ENCODE results near the gene MOAP1.
"Not testable (repeated sequence)": the region's sequence is repeated elsewhere in the genome, so short reads cannot be mapped to it uniquely, and the experiment has no call there.

Gene MOAP1

DNA sequence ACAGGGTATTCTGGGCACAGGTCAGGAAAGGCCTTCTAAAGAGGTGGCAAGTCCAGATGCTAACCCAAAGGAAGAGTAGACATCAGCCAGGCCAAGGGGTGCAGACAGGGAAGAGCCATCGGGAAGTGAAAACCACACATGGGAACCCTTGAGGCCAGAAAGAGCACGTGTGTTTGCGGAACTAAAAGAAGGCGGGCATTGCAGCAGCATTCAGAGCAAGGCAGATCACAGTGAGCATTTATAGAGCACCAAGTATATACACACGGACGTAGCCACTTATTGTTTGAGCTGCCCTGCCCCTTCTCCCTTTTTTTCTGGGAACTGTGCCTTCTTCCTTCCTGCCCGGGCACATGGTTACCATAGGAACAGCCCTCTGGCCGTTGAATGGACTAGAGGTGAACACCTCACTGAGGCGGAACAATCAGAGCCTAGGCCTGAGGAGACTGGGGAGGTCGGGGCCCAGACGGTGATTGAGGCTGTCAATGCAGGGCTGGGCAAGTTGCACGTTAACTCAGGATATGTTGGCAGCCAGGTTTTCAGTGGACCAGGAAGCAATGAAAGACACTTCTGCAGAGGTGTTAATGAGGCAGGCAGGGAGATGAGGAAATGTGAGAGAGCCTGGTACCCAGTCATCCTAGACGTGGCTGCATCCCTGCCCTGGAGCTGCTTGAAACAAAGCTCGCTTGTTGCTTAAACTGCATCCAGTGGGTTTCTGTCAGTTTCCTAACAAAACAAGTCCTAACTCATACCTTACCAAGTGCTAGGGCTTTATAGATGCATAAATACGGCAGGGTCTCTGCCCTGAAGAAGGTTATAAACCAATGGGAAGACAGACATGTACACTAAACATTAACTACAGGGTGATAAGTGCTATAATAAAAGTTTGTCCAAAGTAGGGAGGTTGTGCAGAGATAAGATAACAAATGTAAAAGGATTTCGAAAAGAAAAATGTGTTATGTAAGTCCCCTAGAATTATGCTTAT is 34.2 kb downstream of the MOAP1 start:
- DNase-seq (no peak), ATAC-seq (replicated peaks) (no peak)
- Mint-ChIP-seq H3K27me3 (peaks cover 0 to 5% of the 10 kb centered on the region in 2 donors), H3K4me1 (ENCODE audit: low read depth in 2 of 2) (peaks cover 0 to 1% of the 10 kb centered on the region in 2 donors), H3K36me3 (ENCODE audit: insufficient read depth) (peaks cover 3% of the 10 kb centered on the region), H3K4me3 (no peak overlapping the region), H3K9me3 (no peaks in the 10 kb centered on the region), H3K27ac (no peak overlapping the region)

DNA sequence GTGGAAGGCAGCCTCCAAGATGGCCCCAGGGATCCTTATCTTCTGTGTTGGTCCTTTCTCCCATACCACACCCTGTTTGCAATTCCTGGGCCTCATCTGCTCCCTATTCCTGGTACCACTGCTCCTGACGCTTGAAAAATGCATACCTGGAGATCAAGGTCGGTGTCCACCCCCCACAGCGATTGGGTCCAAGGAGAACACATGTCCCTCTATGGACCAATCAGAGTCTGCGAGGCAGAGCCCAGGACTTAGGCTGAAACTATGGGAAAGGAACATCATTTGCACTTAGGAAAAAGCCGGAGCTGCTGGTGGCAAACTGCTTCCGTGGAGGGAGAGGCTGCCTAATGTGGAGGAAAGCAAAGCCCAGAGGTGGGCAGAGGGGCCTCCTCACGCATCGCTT is 35.7 kb downstream of the MOAP1 start:
- no peaks in the 10 kb centered on the region for H3K9me3 Mint-ChIP-seq
- peaks cover 0 to 1% of the 10 kb centered on the region in 2 donors for H3K4me1 Mint-ChIP-seq (ENCODE audit: low read depth in 2 of 2)
- no peak overlapping the region for H3K4me3 Mint-ChIP-seq
- H3K27ac Mint-ChIP-seq: no peak overlapping the region
- peaks cover 5% of the 10 kb centered on the region for H3K36me3 Mint-ChIP-seq (ENCODE audit: insufficient read depth)
- ATAC-seq (replicated peaks) (no peak), DNase-seq (no peak)
- H3K27me3 Mint-ChIP-seq: peaks cover 5 to 6% of the 10 kb centered on the region in 2 donors

- ATAC-seq (replicated peaks) (no peak), DNase-seq (no peak)
- Mint-ChIP-seq H3K4me1 (ENCODE audit: low read depth in 2 of 2) (peaks cover 0 to 1% of the 10 kb centered on the region in 2 donors), H3K27ac (no peak overlapping the region), H3K36me3 (ENCODE audit: insufficient read depth) (peaks cover 7% of the 10 kb centered on the region), H3K4me3 (no peak overlapping the region), H3K9me3 (no peaks in the 10 kb centered on the region), H3K27me3 (peaks cover 5 to 6% of the 10 kb centered on the region in 2 donors)
Measured at GRCh38 chr14:93146119-93146518, 38.6 kb downstream of the MOAP1 start.

DNA sequence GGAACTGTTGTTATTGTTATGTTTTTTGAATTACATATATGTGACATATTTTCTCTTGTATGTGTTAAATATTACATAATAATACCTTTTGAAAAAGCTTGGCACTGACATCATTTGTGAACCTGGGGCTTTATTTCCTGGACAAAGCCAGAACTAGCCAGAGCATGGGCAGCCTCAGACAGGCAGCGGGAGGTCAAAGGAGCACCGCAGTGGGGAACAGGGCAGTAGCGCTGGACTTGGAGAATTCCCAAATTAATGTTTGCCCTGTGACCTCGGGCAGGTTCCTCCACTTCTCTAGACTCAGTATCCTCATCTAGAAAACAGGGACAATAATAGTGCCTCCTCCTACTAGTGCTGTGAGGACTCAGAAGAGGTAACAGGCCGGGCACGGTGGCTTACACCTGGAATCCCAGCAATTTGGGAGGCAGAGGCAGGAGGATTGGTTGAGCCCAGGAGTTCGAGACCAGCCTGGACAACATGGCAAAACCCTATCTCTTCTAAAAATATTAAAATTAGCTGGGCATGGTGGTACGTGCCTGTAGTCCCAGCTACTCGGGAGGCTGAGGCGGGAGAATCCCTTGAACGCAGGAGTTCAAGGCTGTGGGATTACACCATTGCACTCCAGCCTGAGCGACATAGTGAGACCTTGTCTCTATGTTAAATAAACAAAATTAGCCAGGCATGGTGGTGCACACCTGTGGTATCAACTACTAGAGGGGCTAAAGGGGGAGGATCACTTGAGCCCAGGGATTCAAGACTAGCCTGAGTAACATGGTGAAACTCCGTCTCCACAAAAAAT is 41.6 kb downstream of the MOAP1 start:
- H3K27ac Mint-ChIP-seq: peak overlapping the region in 1 of 2 donors; percentile 28
- ATAC-seq (replicated peaks): no peak
- peaks cover 4% of the 10 kb centered on the region for H3K36me3 Mint-ChIP-seq (ENCODE audit: insufficient read depth)
- no peaks in the 10 kb centered on the region for H3K9me3 Mint-ChIP-seq
- H3K27me3 Mint-ChIP-seq: peaks cover 5 to 6% of the 10 kb centered on the region in 2 donors
- no peak for DNase-seq
- no peak overlapping the region for H3K4me3 Mint-ChIP-seq
- peaks cover 4% of the 10 kb centered on the region in 2 donors for H3K4me1 Mint-ChIP-seq (ENCODE audit: low read depth in 2 of 2)

- ATAC-seq (replicated peaks) (no peak), DNase-seq (no peak)
- Mint-ChIP-seq H3K4me3 (no peak overlapping the region), H3K4me1 (ENCODE audit: low read depth in 2 of 2) (peaks cover 4% of the 10 kb centered on the region in 2 donors), H3K36me3 (ENCODE audit: insufficient read depth) (peaks cover 3% of the 10 kb centered on the region), H3K27me3 (no peaks in the 10 kb centered on the region), H3K9me3 (no peaks in the 10 kb centered on the region), H3K27ac (peak overlapping the region in 1 of 2 donors; percentile 65)
Measured at GRCh38 chr14:93137864-93138263, 46.8 kb downstream of the MOAP1 start.

DNA sequence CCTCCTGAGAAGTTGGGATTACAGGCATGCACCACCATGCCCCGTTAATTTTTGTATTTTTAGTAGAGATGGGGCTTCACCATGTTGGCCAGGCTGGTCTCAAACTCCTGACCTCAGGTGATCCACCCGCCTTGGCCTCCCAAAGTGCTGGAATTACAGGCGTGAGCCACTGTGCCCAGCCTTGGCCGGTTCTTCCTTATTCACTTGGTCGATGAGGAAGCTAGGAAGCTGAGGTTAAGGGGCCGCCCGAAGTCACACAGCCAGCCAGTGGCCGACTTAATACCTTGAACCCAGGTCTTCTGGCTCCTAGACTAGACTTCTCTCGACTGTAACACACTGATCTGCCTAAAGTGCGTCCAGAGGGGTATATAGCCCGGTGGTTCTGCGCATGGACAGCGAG is 48.2 kb downstream of the MOAP1 start:
- H3K36me3 Mint-ChIP-seq (ENCODE audit: insufficient read depth): not testable (repeated sequence)

GRCh38 chr14:93136009-93136408 is 48.7 kb downstream of the MOAP1 start:
- ATAC-seq (replicated peaks) (no peak), DNase-seq (no peak)
- Mint-ChIP-seq H3K4me3 (no peak overlapping the region), H3K36me3 (ENCODE audit: insufficient read depth) (peaks cover 3% of the 10 kb centered on the region), H3K4me1 (ENCODE audit: low read depth in 2 of 2) (peaks cover 4% of the 10 kb centered on the region in 2 donors), H3K27me3 (no peaks in the 10 kb centered on the region), H3K27ac (no peak overlapping the region), H3K9me3 (no peaks in the 10 kb centered on the region)

More for the DNA sequence above, 48.2 kb downstream of the MOAP1 start:
- not testable (repeated sequence) for H3K4me3 Mint-ChIP-seq; H3K9me3 Mint-ChIP-seq; H3K27ac Mint-ChIP-seq; H3K4me1 Mint-ChIP-seq (ENCODE audit: low read depth in 2 of 2); DNase-seq; H3K27me3 Mint-ChIP-seq; ATAC-seq (replicated peaks)

GRCh38 chr14:93135399-93135798 is 49.3 kb downstream of the MOAP1 start:
- Mint-ChIP-seq H3K9me3 (no peaks in the 10 kb centered on the region), H3K27me3 (no peaks in the 10 kb centered on the region), H3K27ac (no peak overlapping the region), H3K4me1 (ENCODE audit: low read depth in 2 of 2) (peaks cover 4% of the 10 kb centered on the region in 2 donors), H3K36me3 (ENCODE audit: insufficient read depth) (peaks cover 3% of the 10 kb centered on the region), H3K4me3 (no peak overlapping the region)
- DNase-seq: no peak
- no peak for ATAC-seq (replicated peaks)

GRCh38 chr14:93133464-93133863 is 51.2 kb downstream of the MOAP1 start:
- Mint-ChIP-seq H3K9me3 (no peaks in the 10 kb centered on the region), H3K36me3 (ENCODE audit: insufficient read depth) (peaks cover 3% of the 10 kb centered on the region), H3K27ac (no peak overlapping the region), H3K4me1 (ENCODE audit: low read depth in 2 of 2) (no peaks in the 10 kb centered on the region), H3K4me3 (no peak overlapping the region), H3K27me3 (peaks cover 0 to 9% of the 10 kb centered on the region in 2 donors)
- no peak for ATAC-seq (replicated peaks)
- DNase-seq: no peak

DNA sequence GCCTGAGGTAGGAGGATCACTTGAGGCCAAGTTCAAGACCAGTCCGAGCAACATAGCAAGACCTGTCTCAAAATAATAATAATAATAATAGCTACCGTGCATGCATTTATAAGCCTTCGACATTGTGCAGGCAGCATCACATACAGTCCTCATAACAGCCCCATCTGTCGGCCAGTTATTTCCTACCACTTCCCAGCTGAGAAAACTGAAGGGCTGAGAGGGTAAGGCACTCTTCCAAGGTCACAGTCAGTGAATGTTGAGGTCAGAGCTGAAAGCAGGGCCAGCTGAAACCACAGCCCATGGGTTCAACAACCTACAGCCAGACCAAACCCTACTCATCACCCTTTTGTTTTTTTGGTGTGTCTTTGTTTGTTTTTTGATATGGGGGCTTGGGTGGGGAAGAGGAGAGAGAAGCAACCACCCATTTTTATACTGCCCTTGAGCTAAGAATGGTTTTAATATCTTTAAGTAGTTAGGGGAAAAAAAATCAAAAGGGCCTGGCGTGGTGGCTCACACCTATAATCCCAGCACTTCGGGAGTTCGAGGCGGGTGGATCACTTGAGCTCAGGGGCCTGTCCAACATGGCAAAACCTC is 52.1 kb downstream of the MOAP1 start:
- peaks cover 3% of the 10 kb centered on the region for H3K36me3 Mint-ChIP-seq (ENCODE audit: insufficient read depth)
- H3K4me3 Mint-ChIP-seq: no peak overlapping the region
- peak in 1 of 3 experiments; percentile 20 for DNase-seq
- H3K9me3 Mint-ChIP-seq: no peaks in the 10 kb centered on the region
- ATAC-seq (replicated peaks): peak; percentile 62
- H3K4me1 Mint-ChIP-seq (ENCODE audit: low read depth in 2 of 2): no peaks in the 10 kb centered on the region
- H3K27ac Mint-ChIP-seq: no peak overlapping the region
- H3K27me3 Mint-ChIP-seq: peaks cover 0 to 9% of the 10 kb centered on the region in 2 donors

Data from effector memory CD8-positive, alpha-beta T cell (primary cell).